ENCODE results near the gene PSORS1C1.
"Not testable (repeated sequence)": the region's sequence is repeated elsewhere in the genome, so short reads cannot be mapped to it uniquely, and the experiment has no call there.

The PSORS1C1 gene

DNA sequence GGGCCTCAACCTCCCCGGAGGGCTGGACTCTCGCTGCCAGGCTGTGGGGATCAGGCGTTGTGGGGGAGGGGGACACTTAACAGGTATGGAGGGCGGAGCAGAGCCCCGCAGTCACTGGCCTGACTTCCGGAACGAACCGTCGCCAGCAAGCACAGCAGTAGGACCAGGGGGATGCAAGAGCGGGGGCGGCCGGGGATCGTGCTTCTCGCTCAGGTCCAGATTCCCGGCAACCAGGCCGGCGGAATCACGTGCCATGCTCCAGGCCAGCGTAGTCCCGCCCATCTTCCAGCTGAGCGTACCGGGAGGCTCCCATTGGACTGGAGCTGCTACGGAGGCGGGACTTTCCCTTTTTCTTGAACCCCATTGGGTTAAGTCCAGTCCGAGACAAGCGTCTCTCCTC is 65.9 kb downstream of the PSORS1C1 start:
- DNase-seq: no peak

DNA sequence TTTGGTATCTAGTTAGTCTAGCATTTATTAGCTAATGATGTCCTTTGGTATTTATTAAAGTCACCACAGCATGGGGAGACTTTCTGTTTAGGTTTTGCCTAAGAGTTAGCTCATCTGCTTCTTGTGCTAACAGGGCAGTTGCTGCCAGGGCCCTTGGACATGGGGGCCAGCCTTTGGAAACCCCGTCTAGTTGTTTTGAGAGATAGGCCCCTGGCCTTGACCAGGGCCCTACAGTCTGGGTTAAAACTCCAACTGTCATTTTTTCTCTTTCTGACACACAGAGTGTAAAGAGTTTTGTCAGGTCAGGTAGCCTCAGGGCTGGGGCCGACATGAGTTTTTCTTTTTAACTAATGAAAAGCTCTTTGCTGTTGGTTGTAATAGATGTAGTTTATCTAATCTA is 68.7 kb downstream of the PSORS1C1 start:
- not testable (repeated sequence) for DNase-seq

DNA sequence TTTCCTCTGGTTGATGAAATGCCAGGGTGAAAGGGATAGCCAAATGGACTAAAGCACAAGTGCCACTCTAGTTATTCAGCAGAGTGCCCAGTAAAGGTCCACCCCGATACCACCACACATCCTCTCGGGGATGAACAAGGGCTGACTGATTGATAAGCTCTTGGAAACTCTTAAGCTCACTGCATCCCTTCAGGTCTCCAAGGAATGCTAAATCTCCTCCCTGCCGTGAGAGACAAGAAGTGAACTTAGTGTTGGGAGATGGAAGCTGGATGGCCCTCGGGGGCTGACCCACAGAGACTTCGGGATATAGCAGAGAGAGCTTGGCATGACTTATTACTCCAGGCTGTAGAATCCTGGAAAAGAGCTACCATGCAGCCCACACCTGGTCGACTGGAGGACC is 69.3 kb downstream of the PSORS1C1 start:
- not testable (repeated sequence) for DNase-seq

DNA sequence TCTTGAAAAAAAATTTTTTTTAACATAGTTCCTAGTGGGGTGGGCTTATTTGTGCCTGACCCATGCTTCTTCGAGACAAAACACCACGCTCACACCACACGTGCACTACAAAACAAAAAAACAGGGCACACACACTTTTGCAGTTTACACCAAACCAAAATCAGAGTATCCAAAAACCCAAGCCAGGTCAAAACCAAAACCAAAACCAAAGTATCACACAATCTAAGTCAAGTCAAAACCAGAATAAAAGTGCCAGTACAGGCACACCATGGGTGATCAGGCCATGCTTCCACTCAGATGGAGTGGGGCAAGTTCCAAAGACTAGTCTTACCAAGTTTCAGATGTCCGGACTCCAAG is 71.1 kb downstream of the PSORS1C1 start:
- DNase-seq: not testable (repeated sequence)

DNA sequence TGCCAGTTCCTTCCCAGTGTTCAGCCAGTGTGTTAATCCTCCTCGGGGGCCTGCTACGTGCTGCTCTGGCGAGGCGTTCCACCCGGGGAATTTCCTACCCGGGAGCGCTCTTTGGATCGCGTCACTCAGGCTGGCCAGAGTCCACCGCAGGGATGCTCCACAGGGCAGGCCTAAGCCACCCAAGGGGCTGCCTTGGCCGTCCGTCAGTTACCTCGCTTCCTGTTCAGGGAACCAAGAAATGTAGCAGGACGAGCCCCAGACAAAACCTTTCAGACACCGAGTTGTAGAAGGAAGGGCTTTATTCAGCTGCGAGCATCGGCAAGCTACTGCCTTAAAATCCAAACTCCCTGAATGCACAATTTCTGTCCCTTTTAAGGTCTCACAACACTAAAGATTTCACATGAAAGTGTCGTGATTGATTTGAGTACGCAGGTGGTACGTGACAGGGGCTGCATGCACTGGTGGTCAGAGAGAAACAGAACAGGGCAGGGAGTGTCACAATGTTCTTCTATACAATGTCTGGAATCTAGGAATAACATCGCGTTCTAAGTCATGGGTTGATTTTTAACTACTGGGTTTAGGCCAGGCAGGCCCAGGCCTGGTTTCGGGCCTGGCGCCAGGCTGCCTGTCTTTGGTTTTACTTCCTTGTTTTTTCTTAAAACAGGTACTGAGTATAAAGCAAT is 71.6 kb downstream of the PSORS1C1 start:
- no peak for DNase-seq

DNA sequence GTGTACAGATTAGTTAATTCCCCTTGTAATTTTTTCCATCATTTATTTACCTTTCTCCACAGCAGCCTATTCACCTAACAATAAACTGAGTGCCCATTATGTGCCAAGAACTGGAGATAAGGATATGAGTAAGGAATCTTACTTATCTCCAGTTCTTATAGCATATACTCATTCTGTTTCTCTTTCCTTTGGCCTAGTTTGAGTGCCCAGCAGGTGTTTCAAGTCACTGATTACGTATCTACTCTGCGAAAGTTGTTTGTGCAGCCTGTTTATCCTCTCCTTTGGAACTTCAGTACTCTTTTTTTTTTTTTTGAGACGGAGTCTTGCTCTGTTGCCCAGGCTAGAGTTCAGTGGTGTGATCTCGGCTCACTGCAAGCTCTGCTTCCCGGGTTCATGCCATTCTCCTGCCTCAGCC is 73.2 kb downstream of the PSORS1C1 start:
- DNase-seq: no peak

DNA sequence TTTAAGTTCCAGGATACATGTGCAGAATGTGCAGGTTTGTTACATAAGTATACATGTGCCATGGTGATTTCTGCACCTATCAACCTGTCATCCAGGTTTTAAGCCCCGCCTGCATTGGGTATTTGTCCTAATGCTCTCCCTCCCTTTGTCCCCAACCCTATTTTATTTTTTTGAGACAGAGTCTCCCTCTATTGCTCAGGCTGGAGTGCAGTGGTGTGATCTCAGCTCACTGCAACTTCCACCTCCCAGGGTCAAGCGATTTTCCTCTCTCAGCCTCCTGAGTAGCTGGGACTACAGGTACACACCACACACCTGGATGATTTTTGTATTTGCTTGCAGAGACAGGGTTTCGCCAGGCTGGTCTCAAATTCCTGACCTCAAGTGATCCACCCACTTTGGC is 74.6 kb downstream of the PSORS1C1 start:
- DNase-seq: not testable (repeated sequence)

Measured in NCI-H345 (cell line).